ENCODE measurements around the gene MIPOL1. TPM values are rescaled to one million over a fixed set of nuclear protein-coding genes. Genes with fewer than 3 reads are reported as not detected.
A peak's percentile ranks its signal among the peaks of the same experiment; 100 is the strongest.

The MIPOL1 gene
- total RNA-seq, 1 experiment from 2014 or later, result 15.4 TPM

- TF ChIP-seq REST (IDR thresholded peaks at IDR 0.05; ENCODE audit: low read depth) (no peak), EGR1 (IDR thresholded peaks at IDR 0.05; ENCODE audit: low read depth) (no peak), SRF (IDR thresholded peaks at IDR 0.05; ENCODE audit: low read depth) (no peak)
Measured at GRCh38 chr14:37171678-37172023, 26.1 kb upstream of the MIPOL1 start (continued).

GRCh38 chr14:37172024-37172869 is 25.5 kb upstream of the MIPOL1 start, which contains the start of gene SLC25A21:
TSS of gene SLC25A21 (minus strand) at chr14:37172606.
- Histone ChIP-seq H2AFZ (ENCODE audit: low read depth, low read length, poor library complexity, severe bottlenecking) (peak within 1 kb of the TSS; percentile 49), H3K9me2 (ENCODE audit: insufficient read depth) (no peaks in the 10 kb centered on the region), H3K36me3 (ENCODE audit: control insufficient read depth in 1 of 2, insufficient read depth in 2 of 2, low read length in 2 of 2) (no peaks in the 10 kb centered on the region), H3K9me3 (ENCODE audit: control insufficient read depth in 1 of 2, insufficient read depth in 1 of 2, low read depth in 1 of 2, low read length in 2 of 2) (no peaks in the 10 kb centered on the region), H3K9ac (ENCODE audit: low read length) (peak within 1 kb of the TSS; percentile 93), H3K79me2 (ENCODE audit: insufficient read depth, low read length) (peaks cover 5% of the 10 kb centered on the region; the same call in 1 of the 2 replicates), H3K4me3 (replicated peaks in 1 of 2; ENCODE audit: low read depth in 1 of 2, low read length in 2 of 2) (peak within 1 kb of the TSS; percentile 88 to 89), H3K4me2 (ENCODE audit: low read length) (peak within 1 kb of the TSS; percentile 82), H4K20me1 (ENCODE audit: insufficient read depth) (no peaks in the 10 kb centered on the region), H3K4me1 (ENCODE audit: control insufficient read depth in 1 of 2, insufficient read depth in 2 of 2, low read length in 2 of 2) (peaks cover 6% of the 10 kb centered on the region in 2 experiments), H3K27me3 (ENCODE audit: insufficient read depth, low read length) (no peaks in the 10 kb centered on the region), H3K27ac (ENCODE audit: low read depth, low read length) (peak within 1 kb of the TSS; percentile 90)
- POLR2A ChIA-PET, result no interaction called here
- TF ChIP-seq POLR2AphosphoS5 (IDR thresholded peaks at IDR 0.05; ENCODE audit: low read depth, low read length) (peak; percentile 93), YY1 (IDR thresholded peaks at IDR 0.05; ENCODE audit: extremely low read depth, insufficient replicate concordance, low read depth, low read length) (peak; percentile 73), CBX3 (IDR thresholded peaks at IDR 0.05; ENCODE audit: low read depth) (peak; percentile 84; the same call in 1 of the 2 replicates), POLR2A (IDR thresholded peaks at IDR 0.05; ENCODE audit: borderline replicate concordance, extremely low read depth, insufficient read depth, insufficient read length) (peak; percentile 84), MAX (IDR thresholded peaks at IDR 0.05) (peak; percentile 80), RAD21 (IDR thresholded peaks at IDR 0.05; ENCODE audit: low read depth) (no peak), EZH2 (IDR thresholded peaks at IDR 0.05) (no peak), ZNF274 (IDR thresholded peaks at IDR 0.05; ENCODE audit: low read depth, low read length) (no peak), CTCF (IDR thresholded peaks at IDR 0.05 in 2 of 3, conservative IDR thresholded peaks at IDR 0.05 in 1 of 3; ENCODE audit: borderline replicate concordance in 1 of 3, insufficient read depth in 1 of 3, low read depth in 2 of 3, low read length in 2 of 3) (0 out of 6 replicates have a peak, but pooled peaks of 1 of the 3 experiments have one; percentile 8), SIN3A (IDR thresholded peaks at IDR 0.05; ENCODE audit: low read depth) (peak; percentile 64), ZFX (IDR thresholded peaks at IDR 0.05) (peak; percentile 52)
- TF ChIP-seq, protein P1, sequence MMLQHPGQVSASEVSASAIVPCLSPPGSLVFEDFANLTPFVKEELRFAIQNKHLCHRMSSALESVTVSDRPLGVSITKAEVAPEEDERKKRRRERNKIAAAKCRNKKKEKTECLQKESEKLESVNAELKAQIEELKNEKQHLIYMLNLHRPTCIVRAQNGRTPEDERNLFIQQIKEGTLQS (IDR thresholded peaks at IDR 0.05), result no peak; the same call in 1 of the 2 replicates
- TF ChIP-seq, protein P2, sequence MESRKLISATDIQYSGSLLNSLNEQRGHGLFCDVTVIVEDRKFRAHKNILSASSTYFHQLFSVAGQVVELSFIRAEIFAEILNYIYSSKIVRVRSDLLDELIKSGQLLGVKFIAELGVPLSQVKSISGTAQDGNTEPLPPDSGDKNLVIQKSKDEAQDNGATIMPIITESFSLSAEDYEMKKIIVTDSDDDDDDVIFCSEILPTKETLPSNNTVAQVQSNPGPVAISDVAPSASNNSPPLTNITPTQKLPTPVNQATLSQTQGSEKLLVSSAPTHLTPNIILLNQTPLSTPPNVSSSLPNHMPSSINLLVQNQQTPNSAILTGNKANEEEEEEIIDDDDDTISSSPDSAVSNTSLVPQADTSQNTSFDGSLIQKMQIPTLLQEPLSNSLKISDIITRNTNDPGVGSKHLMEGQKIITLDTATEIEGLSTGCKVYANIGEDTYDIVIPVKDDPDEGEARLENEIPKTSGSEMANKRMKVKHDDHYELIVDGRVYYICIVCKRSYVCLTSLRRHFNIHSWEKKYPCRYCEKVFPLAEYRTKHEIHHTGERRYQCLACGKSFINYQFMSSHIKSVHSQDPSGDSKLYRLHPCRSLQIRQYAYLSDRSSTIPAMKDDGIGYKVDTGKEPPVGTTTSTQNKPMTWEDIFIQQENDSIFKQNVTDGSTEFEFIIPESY (IDR thresholded peaks at IDR 0.05; ENCODE audit: extremely low read depth, insufficient replicate concordance, low read length), result peak; percentile 62
- CTCF ChIA-PET, result no interaction called here
- TSS peak; percentile 72 for BruUV-seq (replicated peaks)
- RAD21 ChIA-PET (ENCODE audit: low non-redundant PET in 1 of 2, low total read pairs in 2 of 2, uncharacterized antibody in 2 of 2, unreplicated experiment in 2 of 2), result no interaction called here
- peak; percentile 94 for ATAC-seq
- intact Hi-C loops (cut with micrococcal nuclease), result no loop called here
- peak; percentile 71 for DNase-seq (ENCODE audit: low read depth, low spot score)

Measured in HCT116 (cell line).